GM19239 (cell line): Measurements from ENCODE around the gene LCN15.
A peak's percentile ranks its signal among the peaks of the same experiment; 100 is the strongest.

Experiments used
- DNase-seq: peaks from one replicate; pipeline ENCODE4 v3.0.0; 2011; ENCODE audit warnings: low spot score; ENCODE audit not compliant: insufficient read length
- FAIRE-seq: peaks from 2 replicates; lab custom pipeline; 2011; peaks lifted over from hg19 to GRCh38; lab: Jason Lieb, UNC

LCN15 gene

DNA sequence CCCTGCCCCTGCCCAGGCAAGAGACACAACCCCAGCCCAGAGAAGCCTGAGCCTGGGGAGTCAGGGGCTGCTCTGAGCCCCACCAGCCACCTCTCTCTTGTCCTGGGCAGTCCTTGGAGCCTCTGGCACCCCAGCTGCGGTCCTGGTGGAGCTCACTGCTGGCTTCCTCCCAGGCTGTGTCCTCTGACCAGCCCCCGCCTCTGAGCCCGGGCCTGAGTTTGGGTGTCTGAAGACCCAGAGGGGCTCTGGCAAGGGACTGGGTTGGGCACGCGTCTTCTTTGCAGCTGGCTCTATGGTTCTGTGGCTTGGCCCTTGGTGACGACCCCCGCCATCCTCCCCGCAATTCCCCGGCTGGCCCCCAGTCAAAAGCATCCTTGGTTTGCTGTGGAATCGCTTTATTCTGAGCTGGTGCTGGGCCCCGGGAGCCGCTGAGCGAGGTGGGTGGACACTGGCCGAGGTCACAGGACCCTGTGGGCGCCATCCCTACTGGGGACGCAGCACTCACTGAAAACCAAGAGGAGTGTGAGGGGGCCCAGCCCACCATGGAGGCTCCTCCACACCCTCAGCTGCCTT is 20.6 kb downstream of the LCN15 start:
- no peak for DNase-seq
- no peak for FAIRE-seq

DNA sequence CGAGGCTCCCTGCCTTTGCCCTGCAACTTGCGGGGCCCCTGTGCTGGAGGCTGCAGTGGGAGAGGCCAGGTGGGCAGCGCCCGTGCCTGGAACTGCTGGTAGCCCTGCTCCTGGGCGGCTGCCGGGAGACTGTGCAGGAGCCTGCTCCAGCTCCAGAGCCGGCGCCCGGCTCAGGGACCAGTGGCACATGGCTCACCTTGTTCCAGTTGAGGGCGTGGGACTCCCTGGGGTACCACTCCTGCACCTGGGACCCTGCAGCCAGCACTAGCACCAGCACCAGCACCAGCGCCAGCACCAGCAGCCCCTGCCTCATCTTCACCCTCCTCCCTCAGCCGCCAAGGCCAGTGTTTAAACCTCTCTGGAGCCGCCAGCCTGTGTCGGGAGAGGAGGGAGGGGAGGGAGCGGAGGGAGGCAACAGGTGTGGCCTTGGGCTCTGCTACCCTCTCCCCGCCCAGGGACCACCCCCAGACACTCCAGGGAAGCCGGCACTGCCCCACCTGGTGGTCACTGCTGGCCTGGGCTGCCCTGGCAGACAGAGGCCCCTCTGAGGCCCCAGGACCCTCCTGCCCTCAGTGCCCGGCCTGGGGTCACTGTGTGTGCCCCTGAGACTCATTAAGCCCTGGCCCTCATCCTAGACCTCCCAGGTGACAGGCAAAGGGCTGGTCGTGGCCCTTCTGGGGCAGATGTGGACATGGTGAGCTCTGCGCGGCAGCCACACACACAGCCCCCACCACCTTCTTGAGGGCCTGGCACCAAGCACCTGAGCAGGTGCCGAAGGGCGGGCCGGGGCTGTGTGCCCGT is 21.5 kb downstream of the LCN15 start, which contains the start of gene LCN10:
Gene LCN10, minus strand, starts transcription at position 350 of the 801 bp plus-strand sequence. Its CDS starts 37 bp downstream, at position 313.
- no peak for DNase-seq
- FAIRE-seq, result no peak

DNA sequence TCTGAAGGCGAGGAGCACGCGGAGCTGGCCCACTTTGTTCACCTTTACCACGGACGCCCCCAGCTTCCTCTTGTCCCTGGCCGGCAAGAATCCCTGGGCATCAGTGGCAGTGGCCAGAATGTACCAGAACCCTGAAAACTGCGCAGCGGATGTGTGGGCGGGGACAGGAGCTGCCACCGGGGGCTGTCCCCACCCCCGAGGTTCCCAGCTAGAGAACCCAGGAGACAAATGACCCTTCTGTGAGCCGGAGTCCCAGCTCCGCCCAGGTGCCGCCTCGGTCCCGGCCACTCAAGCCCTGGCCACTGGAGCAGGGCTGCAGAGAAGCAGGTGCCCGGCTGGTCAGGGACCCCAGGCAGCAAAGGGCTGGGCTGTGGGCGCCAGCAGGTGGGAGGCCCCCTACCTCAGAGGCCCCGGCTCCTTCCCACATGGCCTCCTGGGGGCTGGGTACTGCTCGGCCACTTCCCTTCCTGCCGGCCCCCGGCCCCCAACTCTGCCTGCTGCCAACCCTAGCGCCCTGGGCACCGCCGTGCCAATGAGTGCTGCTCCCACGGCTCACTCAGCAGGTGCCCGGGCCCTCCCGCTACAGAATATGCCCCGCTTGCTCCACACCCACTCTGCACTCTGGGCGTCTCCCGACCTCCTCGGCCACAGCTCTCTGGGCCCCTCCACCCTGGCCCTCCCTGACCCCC is 22.3 kb downstream of the LCN15 start:
- DNase-seq, result peak; percentile 77
- peak; percentile 52 for FAIRE-seq

DNA sequence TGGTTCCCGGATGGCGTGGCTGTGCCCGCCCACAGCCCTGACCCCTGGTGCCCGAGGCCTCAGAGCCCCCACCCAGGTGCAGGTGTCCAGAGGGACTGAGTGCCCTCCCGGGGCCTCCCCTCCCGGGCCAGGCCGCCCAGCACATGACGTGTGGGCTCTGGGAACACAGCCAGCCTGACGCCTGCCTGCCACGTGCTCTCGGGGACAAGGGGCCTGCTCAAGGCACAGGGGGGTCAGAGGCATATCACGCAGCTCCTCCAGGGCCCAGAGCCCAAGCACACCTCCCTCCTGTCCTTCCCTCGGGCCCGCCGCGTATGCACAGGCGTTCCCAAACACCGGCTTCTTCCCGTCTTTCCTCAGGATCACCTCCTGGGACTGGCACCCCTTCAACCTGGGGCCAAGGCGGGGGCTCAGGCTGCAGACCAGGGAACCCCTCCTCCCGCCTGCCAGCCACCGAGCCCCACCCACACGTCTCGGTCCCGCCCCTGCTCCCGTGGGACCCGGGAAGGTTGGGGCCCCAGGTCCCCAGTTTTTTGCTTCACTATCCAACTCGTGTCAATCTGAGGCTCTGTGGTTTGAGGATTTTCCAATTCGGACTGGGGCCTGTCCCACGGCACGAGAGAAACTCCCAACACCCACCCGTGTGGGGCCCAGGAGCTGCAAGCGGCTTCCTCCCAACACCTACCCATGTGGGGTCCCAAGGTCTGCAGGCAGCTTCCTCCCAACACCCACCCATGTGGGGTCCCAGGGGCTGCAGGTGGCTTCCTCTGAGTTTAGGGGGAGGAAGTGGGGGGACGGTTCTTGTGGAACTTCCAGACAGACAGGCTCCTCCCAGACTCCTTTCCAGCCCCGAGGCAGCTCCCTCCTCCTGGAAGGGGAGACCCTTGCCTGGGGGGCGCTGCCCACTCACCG is 23.1 kb downstream of the LCN15 start:
- FAIRE-seq, result no peak
- no peak for DNase-seq

DNA sequence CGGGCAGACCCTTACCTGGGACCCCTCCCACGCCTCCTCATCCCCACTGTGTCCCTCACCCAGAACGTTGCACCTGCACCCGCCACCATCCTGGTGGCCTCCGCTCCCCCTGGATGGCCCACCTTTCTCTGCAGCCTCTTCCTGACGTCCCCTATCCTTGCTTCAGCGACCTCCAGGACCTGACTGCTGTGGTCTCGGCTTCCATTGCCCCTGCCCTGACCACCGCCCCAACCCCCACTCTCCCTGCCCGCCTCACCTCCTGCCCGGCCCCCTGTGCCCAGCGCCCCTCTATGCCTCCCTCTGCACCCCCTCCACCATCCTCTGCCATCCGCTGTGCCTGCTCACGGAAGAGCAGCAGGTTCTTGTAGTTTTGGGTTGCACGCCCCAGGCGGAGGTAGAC is 23.8 kb downstream of the LCN15 start:
- DNase-seq (no peak), FAIRE-seq (no peak)

DNA sequence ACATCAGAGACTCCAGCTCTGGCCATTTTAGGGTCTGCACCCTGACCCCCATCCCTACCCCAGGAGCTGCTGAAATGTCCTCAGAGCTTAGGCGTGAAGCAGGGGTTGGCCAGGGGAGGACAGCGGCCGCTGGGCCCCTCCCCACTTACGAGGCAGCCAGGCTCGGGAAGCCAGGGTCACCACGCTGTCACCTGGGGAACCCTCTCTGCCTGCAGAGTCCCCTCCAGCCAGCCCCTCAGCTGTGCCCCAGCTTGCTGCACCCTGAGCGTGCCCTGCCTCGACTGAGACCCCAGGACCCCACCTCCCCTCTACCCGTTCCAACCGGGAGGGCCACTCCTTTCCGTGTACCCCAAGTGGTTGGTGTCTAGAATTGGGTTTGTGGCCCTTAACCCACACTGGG is 24.2 kb downstream of the LCN15 start:
- DNase-seq (no peak), FAIRE-seq (no peak)

DNA sequence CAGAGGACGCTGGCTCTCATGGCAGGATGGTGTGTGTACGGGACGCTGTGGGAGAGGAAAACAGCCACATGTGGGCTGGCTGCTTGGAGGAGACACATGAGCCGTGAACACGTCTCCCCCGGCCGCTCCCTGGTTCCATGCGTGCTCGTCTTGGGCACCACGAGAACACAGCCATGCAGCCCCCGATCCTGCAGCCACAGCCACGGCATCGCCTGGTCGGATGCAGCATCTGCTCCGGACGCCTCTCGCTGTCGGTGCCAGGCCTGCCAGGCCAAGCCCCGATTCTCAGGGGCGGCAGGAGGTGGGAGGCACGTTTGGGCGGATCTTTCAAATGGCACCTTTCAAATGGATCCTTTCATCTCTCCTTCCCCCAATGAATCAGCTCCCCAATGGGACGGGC is 24.8 kb downstream of the LCN15 start:
- FAIRE-seq, result no peak
- no peak for DNase-seq

DNA sequence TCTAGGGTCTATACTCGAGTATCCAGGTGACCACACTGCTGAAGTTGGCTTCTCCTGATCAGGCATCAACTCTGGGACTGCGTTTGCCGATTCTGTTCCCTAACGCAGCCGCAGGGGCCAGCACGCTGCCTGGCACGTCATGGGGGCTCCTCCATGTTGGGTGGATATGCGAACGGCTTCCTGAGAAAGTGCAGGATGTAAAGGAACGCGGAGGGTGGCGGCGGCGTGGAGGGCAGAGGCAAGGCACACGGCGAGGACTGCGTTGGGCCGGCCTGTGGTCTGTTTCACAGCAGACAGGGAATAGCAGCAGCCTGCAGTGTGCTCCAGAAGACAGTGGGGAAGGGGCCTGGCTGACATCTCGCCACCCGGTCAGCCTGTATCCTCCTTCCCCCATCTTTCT is 25.4 kb downstream of the LCN15 start:
- DNase-seq, result no peak
- no peak for FAIRE-seq

DNA sequence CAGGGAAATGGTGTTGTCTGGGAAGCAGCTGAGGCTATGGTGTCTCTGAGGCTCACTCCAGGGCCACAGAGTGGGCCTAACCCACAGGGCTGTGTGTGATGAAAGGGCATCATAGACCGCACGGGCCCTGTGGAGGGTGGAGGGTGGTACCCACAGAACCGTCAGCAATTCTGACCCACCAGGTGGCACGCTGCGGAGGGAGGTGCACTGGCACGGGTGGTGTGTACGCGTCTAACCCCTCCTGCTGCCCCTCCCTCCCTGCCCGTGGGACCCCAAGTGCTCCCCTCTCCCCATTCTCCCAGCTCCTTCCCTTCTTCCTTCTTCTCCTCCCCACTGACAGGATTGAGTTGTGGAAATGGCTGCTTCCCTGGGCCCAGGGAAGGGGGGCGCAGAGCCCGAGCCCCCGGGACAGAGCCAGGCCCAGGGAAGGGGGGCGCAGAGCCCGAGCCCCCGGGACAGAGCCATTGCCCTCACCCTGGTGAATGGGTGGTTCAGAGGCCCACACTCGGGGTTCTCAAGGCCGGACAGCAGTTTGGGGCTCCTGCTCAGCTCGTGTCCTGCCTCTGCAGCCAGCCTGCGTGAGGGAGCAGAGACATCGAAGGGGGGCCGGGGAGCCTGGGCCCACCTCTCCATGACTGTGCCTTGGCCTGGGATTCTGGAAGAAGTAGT is 28.4 kb downstream of the LCN15 start:
- DNase-seq (no peak), FAIRE-seq (no peak)

DNA sequence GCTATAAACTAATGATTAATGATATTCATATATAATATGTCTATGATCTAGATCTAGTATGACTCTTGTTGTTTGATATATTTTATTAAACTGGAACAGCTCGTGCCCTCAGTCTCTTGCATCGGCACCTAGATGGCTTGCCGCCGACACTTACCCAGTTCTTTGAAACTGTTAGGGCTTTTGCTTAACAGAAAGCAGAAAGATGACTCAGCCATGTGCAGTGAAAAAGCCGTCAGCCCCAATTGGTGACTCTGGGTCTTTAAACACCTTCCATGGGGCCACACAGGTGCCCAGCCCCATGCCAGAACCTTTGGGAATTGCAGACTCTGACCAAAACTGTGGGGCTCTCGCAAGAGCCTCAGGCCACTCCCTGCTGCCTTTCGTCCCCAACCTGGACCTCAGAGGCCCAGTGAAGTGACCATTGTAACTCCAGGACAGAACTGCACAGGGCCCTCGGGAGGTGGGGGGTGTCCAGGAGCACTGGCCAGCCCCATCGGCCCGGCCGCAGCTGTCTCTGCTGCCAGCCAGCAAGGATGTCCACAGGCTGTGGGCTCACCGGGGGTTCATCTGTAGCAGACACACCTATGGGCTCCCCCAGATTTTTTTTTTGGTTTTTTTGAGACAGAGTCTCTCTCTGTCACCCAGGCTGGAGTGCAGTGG is 29.4 kb downstream of the LCN15 start:
- DNase-seq (no peak), FAIRE-seq (no peak)

DNA sequence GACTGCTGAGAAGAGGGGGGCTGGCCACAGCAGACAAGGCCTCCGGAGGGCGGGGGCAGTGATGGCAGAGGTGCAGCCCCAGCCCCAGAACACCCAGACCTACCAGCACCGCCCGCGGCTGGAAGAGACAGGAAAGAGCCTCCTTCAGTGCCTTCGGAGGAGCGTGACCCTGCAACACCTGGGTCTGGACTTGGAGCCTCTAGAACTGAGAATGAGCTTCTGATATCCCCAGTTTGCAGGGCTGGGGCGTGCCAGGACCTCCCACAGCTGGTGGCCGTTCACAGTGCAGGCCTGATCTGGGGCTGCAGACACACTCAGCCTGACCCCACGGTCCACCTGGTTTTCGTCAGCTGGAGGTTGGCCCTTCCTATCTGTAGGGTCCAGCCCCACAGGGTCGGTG is 30.7 kb downstream of the LCN15 start:
- FAIRE-seq (no peak), DNase-seq (no peak)

DNA sequence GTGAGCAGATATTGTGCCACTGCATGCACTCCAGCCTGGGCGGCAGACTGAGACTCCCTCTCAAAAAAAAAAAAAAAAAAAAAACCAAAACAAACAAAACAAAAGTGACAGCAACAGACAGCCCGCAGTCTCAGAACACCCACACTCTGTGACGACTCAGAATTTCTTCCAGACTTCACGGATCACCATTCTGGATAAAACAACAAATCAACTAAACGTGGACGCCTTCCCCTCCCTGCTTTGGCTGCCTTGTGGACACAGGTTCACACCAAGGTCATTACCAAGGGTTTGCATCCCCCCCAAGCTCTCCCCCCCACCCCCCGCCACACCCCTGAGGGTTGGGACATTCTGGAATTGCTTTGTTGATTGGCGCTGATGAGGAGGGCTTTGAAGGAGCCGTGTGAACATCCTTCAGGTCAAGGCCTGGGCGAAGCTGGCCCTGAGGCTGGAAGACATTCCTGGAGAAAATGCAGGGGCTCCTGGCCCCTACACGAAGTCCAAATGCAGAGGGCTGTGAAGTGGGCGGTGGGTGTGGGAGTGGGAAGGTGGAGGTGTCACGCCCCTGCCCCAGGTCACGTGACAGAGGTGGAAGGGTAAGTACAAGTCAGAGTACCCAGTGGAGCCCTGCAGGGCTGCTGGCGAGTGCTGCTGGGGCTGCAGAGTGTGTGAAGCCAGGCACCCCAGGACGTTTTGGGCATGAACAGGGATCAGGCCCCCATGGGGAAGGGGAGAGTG is 31.7 kb downstream of the LCN15 start:
- FAIRE-seq, result no peak

DNA sequence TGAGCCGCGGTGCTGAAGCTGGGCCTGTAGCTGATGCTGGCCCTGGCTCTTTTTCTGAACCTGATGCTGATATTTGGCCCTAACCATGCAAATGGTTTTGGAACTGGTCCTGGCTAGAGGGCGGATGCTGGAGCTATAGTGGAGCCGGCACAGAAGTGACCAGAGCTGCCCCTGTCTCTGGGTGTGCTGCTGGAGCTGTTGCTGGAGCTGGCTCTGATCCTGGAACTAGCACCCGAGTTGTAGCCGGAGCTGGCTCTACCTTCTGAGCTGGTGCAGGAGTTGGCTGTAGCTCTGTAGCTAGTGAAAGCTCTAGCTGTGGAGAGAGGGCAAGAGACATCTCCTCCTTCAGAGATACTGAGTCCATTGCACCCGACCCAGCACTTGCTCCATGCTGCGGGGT is 34.4 kb downstream of the LCN15 start:
- DNase-seq (no peak), FAIRE-seq (no peak)

More for the DNA sequence above, 31.7 kb downstream of the LCN15 start:
- no peak for DNase-seq

DNA sequence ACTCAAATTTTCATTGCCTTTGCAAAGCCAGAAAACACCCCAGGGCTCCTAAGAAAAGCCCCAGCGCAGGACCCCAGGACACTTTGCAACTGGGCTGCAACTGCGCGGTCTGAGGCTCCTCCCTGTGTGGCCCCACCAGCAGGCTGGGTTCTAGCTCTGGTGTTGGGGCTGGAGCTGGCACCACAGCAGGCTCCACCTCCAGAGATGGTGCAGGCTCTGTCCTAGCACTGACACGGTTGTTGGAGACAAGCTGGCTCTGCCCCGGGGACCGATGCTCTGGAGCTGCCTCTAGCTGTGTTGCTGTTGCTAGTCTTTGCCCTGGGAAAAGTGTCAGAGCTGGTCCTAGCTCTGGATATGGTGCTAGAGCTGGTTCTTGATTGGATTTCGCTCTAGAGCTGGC is 35.2 kb downstream of the LCN15 start:
- DNase-seq (no peak), FAIRE-seq (no peak)

DNA sequence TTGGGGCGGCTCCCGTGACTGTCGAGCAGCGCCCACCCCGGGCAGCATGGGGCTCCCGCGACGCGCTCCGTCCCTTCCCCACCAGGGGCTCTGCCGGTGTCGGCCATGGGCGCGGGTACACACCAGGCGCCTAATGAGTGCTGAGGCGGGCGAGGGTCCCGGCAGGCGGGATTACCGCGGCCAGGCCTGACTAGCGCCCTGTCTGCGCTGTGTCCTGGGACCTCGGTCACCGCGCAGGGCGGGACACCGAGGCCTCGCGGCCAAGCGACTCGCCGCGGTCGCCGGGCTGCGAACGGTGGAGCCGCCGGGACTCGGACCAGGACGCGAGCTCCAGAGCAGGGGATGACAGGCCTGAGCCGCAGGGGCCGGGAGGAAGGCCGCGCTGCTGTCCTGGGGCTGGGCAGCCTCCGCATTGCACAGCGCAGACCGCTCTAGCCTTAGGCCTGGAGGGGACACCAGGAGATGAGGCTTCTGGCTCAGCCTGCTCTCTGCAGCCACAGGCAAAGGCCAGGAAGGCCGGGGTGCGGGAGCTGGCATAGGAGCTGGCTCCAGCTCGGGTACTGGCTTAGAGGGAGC is 35.7 kb downstream of the LCN15 start:
- no peak for DNase-seq

DNA sequence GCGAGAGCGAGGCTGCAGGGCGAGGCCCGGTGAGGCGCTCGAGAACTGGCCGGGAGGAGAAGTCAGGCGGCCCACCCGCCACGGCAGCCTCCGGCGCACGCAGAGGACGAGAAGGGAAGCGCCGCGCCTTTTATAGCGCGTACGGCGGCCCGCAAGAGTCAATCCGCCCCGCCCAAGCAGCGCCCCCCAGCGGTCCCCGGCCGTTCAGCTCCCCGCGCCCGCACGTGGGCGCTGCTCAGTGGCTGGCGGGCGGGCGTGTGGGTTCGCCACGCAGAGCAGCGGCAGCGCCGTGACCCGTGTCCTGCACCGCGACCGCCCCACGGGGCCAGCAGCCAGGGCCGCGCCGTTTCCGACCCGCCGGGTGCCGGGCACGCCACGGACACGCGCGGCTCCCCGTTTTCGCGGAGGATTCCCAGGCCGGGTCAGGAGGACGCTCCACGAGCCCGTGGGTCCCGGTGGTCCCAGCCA is 36.2 kb downstream of the LCN15 start:
- peak; percentile 96 for DNase-seq
- FAIRE-seq, result no peak

More for the DNA sequence above, 35.7 kb downstream of the LCN15 start:
- no peak for FAIRE-seq

DNA sequence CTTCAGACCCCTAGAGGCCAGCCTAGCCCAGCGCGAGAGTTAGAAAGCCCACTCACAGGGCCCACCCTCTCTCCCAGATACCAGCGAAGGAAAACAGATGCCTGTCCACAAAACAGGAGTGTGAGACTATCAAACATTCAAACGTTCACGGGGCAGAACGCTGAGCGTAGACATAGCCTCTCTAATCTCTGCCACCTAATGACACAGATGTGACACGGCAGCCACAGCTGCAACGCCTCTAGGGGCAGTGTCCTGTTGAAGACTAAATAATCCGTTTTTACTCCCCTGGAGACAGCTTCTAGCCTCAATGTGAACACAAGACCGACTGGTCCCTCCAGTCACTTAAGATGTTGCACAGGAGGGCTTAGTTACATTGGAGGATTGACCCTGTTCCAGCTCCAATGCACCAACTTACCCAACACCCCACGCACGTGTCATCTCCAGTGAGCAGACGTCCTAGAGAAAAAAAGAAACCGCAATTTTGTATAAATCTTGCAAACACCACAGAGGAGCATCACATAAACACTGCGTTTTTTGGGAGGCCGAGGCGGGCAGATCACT is 37.6 kb downstream of the LCN15 start:
- DNase-seq, result peak; percentile 79
- FAIRE-seq, result peak; percentile 75

DNA sequence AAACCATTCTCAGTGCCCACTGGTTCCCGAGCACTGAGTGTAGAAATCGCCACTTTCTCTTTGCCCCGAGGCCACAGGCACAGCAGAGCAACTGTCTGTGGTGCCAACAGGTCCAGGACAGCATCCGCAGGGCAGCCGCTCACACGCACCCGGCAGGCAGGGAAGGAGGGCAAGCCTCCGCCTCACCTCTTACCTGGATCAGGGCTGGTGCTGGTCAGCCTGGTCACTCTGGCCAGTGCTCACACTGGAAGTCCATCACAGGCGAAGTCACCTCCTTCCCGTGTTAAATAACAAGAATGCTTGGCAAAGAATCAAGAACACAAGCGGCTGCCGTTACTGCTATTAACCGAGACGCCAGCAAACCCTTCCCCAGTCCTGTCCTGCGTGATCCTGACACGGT is 38.2 kb downstream of the LCN15 start:
- DNase-seq (no peak), FAIRE-seq (no peak)
